K562 (cell line): ENCODE results near the gene STARD3NL. TPM values are rescaled to one million over a fixed set of nuclear protein-coding genes. Genes with fewer than 3 reads are reported as not detected.
A peak's percentile ranks its signal among the peaks of the same experiment; 100 is the strongest.

Experiments
- CHAMP1 ChIP-seq: fragments of 450-650 bp; IDR thresholded peaks from 2 replicates; pipeline ENCODE4 v1.6.1; 2016; ENCODE audit warnings: mild to moderate bottlenecking
- MLLT1 ChIP-seq, 2 experiments: fragments of 450-650 bp; IDR thresholded peaks; 2 replicates each; pipeline ENCODE4 v1.6.1; 2016
- NKRF ChIP-seq: fragments of 450-650 bp; IDR thresholded peaks from 2 replicates; pipeline ENCODE4 v1.6.1; 2016; ENCODE audit warnings: borderline replicate concordance
- PML ChIP-seq: IDR thresholded peaks from 2 replicates; pipeline ENCODE4 v1.6.1; 2012; ENCODE audit warnings: low read length, inconsistent platforms
- ZEB2 ChIP-seq: fragments of 450-650 bp; IDR thresholded peaks from 2 replicates; pipeline ENCODE4 v1.6.1; 2016
- polyA plus RNA-seq, 8 experiments: library from polyadenylated mRNA; depleted of rRNA in 4 of 8; stranded (reverse) in 5 of 8; unstranded in 3 of 8; fragments of >200 nt; fragmentation: Nextera tagmentation in 2 of 8; fragmentation: Illumina TruSeq in 1 of 8; extraction: Ambion mirVana in 2 of 8; extraction: Trizol in 1 of 8; gene quantifications; 2 replicates each; pipeline versions ENCODE4 v1.2.1 to v1.2.3, GENCODE V29; 2011 to 2014; ENCODE audit warnings: inconsistent platforms in 1 of 8, missing spikeins in 1 of 8
- total RNA-seq, 7 experiments: library from RNA; depleted of rRNA in 6 of 7; stranded (reverse); fragments of >200 nt in 6 of 7; fragmentation: Illumina TruSeq in 2 of 7; extraction: Trizol in 2 of 7; gene quantifications; 2 replicates each; pipeline versions ENCODE4 v1.2.1 to v1.2.3, GENCODE V29; 2011 to 2021; ENCODE audit warnings: low replicate concordance in 1 of 7
- TF ChIP-seq, protein P1 (sequence below): fragments of 250-450 bp; sonication (Bioruptor Pico); IDR thresholded peaks from 2 replicates; pipeline ENCODE4 v1.5.1; 2021; ENCODE audit warnings: mild to moderate bottlenecking
- TF ChIP-seq, protein P2 (sequence below): conservative IDR thresholded peaks from 2 replicates; pipeline ENCODE4 v1.6.1; 2011; ENCODE audit warnings: low read depth, mild to moderate bottlenecking, low read length; ENCODE audit not compliant: control insufficient read depth

STARD3NL gene
- total and polyA plus RNA-seq, 9 of the 15 experiments (the other 6 are each of a cell fraction or from before 2014, with no cell fraction given): 42.2 to 90.0 (median 57.6) TPM

- TF ChIP-seq, protein P1, sequence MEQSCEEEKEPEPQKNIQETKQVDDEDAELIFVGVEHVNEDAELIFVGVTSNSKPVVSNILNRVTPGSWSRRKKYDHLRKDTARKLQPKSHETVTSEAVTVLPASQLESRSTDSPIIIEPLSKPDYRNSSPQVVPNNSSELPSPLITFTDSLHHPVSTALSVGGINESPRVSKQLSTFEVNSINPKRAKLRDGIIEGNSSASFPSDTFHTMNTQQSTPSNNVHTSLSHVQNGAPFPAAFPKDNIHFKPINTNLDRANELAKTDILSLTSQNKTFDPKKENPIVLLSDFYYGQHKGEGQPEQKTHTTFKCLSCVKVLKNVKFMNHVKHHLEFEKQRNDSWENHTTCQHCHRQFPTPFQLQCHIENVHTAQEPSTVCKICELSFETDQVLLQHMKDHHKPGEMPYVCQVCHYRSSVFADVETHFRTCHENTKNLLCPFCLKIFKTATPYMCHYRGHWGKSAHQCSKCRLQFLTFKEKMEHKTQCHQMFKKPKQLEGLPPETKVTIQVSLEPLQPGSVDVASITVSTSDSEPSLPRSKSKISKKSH (CRISPR knock-in tag): no peak
- TF ChIP-seq CHAMP1: no peak
- peak; percentile 58; the same call in 1 of the 2 replicates for TF ChIP-seq PML
- TF ChIP-seq MLLT1 (IDR thresholded peaks at IDR 0.05): peak in 1 of 2 experiments; percentile 56; a peak in 1 of 4 replicates
- TF ChIP-seq NKRF: 0 out of 2 replicates have a peak, but pooled peaks have one; percentile 37
- TF ChIP-seq, protein P2, sequence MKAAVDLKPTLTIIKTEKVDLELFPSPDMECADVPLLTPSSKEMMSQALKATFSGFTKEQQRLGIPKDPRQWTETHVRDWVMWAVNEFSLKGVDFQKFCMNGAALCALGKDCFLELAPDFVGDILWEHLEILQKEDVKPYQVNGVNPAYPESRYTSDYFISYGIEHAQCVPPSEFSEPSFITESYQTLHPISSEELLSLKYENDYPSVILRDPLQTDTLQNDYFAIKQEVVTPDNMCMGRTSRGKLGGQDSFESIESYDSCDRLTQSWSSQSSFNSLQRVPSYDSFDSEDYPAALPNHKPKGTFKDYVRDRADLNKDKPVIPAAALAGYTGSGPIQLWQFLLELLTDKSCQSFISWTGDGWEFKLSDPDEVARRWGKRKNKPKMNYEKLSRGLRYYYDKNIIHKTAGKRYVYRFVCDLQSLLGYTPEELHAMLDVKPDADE: 0 out of 2 replicates have a peak, but pooled peaks have one; percentile 21
- no peak for TF ChIP-seq ZEB2
Measured at GRCh38 chr7:38178004-38178694, at the start of gene STARD3NL (continued).
